HepG2 (cell line): ENCODE measurements around the gene MORC1. TPM values are rescaled to one million over a fixed set of nuclear protein-coding genes. Genes with fewer than 3 reads are reported as not detected.

ENCODE experiments used
- ATAC-seq: fragments of 200-7000 bp; cut with Tn5 transposase; 3 replicates; pipeline ENCODE4 v1.9.1; 2020; ENCODE audit warnings: mild to moderate bottlenecking, moderate library complexity
- BruUV-seq: library from RNA; stranded (reverse); fragments of 400-500 nt; replicated peaks from 2 replicates; lab custom pipeline; 2021; lab: Mats Ljungman, UMichigan
- CTCF ChIA-PET: fragments of 300-600 bp; formaldehyde crosslinking; extraction: SDS; loops from one replicate; lab custom pipeline; 2021; ENCODE audit warnings: low total read pairs, inconsistent platforms, low intra/inter-chr PET ratio; lab: Yijun Ruan, JAX
- POLR2A ChIA-PET: fragments of 350-600 bp; sonication (Branson Sonifier 250); formaldehyde crosslinking; loops from one replicate; lab custom pipeline; 2020; ENCODE audit warnings: antibody characterized with exemption, inconsistent platforms; lab: Yijun Ruan, JAX
- DNase-seq: peaks from one replicate; pipeline ENCODE4 v3.0.0-alpha.2; 2015; ENCODE audit warnings: low spot score
- FAIRE-seq: peaks from 3 replicates; lab custom pipeline; 2011; peaks lifted over from hg19 to GRCh38; lab: Jason Lieb, UNC
- H2AFZ ChIP-seq: one replicate; pipeline ENCODE4 v1.6.1; 2011; ENCODE audit warnings: low read length, inconsistent platforms
- H3K27ac ChIP-seq: fragments of 300-600 bp; 3 replicates; pipeline ENCODE4 v1.8.0; 2011; ENCODE audit warnings: mixed run types, mild to moderate bottlenecking, mixed read lengths, low read length, inconsistent platforms; ENCODE audit not compliant: insufficient read depth; ENCODE audit errors: extremely low read length
- H3K27me3 ChIP-seq, 2 experiments: fragments of 200-600 bp in 1 of 2; 2 replicates in 1 of 2; 3 replicates in 1 of 2; pipeline versions ENCODE4 v1.6.0 to v1.8.0; 2011; ENCODE audit warnings: low read length in 2 of 2, mild to moderate bottlenecking in 2 of 2, moderate library complexity in 2 of 2, inconsistent platforms in 1 of 2; ENCODE audit not compliant: insufficient read depth in 2 of 2, control insufficient read depth in 1 of 2
- H3K36me3 ChIP-seq, 2 experiments: fragments of 200-600 bp in 1 of 2; replicated peaks in 1 of 2; 2 replicates in 1 of 2; 3 replicates in 1 of 2; pipeline versions ENCODE4 v1.5.1 to v1.8.0; 2011; ENCODE audit warnings: low read length in 2 of 2, inconsistent platforms in 1 of 2; ENCODE audit not compliant: insufficient read depth in 2 of 2, control insufficient read depth in 1 of 2
- H3K4me1 ChIP-seq: 2 replicates; pipeline ENCODE4 v1.5.1; 2012; ENCODE audit warnings: low read length, inconsistent platforms; ENCODE audit not compliant: insufficient read depth
- H3K4me2 ChIP-seq: 2 replicates; pipeline ENCODE4 v1.6.0; 2011; ENCODE audit warnings: low read depth, low read length, inconsistent platforms
- H3K4me3 ChIP-seq, 3 experiments: fragments of 200-600 bp in 1 of 3; sonication (generic), shearing (Covaris generic) in 1 of 3; replicated peaks in 1 of 3; 2 replicates each; pipeline ENCODE4 v1.5.1; 2011 to 2016; ENCODE audit warnings: low read length in 3 of 3, inconsistent platforms in 2 of 3, low read depth in 2 of 3, mild to moderate bottlenecking in 2 of 3, control low read depth in 1 of 3, mixed read lengths in 1 of 3; ENCODE audit not compliant: insufficient read depth in 1 of 3
- H3K79me2 ChIP-seq: one replicate; pipeline ENCODE4 v1.6.1; 2011; ENCODE audit warnings: low read length, inconsistent platforms; ENCODE audit not compliant: insufficient read depth
- H3K9ac ChIP-seq: 2 replicates; pipeline ENCODE4 v1.6.0; 2011; ENCODE audit warnings: mild to moderate bottlenecking, low read depth, low read length, inconsistent platforms; ENCODE audit not compliant: insufficient read depth
- H3K9me3 ChIP-seq: 2 replicates; pipeline ENCODE4 v1.5.1; 2012; ENCODE audit warnings: mild to moderate bottlenecking, low read length
- H4K20me1 ChIP-seq: 2 replicates; pipeline ENCODE4 v1.6.0; 2011; ENCODE audit warnings: inconsistent platforms, mild to moderate bottlenecking, low read length, moderate library complexity; ENCODE audit not compliant: insufficient read depth
- CREB3 ChIP-seq: sonication (generic); formaldehyde crosslinking; IDR thresholded peaks from 2 replicates; pipeline ENCODE4 v1.5.0; 2020; ENCODE audit warnings: missing genetic modification reagents
- DMTF1 ChIP-seq: sonication (generic); formaldehyde crosslinking; IDR thresholded peaks from 2 replicates; pipeline ENCODE4 v1.4.0; 2020; ENCODE audit warnings: mild to moderate bottlenecking, missing genetic modification reagents
- DPF2 ChIP-seq: sonication (generic); formaldehyde crosslinking; IDR thresholded peaks from 2 replicates; pipeline ENCODE4 v1.4.0; 2020; ENCODE audit warnings: mild to moderate bottlenecking, low read depth, missing genetic modification reagents, borderline replicate concordance
- ELF1 ChIP-seq: sonication (generic); formaldehyde crosslinking; IDR thresholded peaks from 2 replicates; pipeline ENCODE4 v1.4.0; 2020; ENCODE audit warnings: missing genetic modification reagents
- GMEB1 ChIP-seq: sonication (generic); formaldehyde crosslinking; IDR thresholded peaks from 2 replicates; pipeline ENCODE4 v1.5.1; 2020; ENCODE audit warnings: missing genetic modification reagents, mild to moderate bottlenecking, borderline replicate concordance
- HDAC1 ChIP-seq: sonication (generic); formaldehyde crosslinking; IDR thresholded peaks from 2 replicates; pipeline ENCODE4 v1.5.1; 2020; ENCODE audit warnings: mild to moderate bottlenecking, missing genetic modification reagents
- KDM6A ChIP-seq: IDR thresholded peaks from 2 replicates; pipeline ENCODE4 v1.6.1; 2016; ENCODE audit warnings: low read depth
- MED8 ChIP-seq: sonication (generic); formaldehyde crosslinking; IDR thresholded peaks from 2 replicates; pipeline ENCODE4 v1.8.1; 2023; ENCODE audit warnings: mild to moderate bottlenecking, missing genetic modification reagents; ENCODE audit not compliant: insufficient replicate concordance
- MIER3 ChIP-seq: IDR thresholded peaks from 2 replicates; pipeline ENCODE4 v1.6.1; 2016; ENCODE audit warnings: missing compliant biosample characterization, borderline replicate concordance
- NKX3-1 ChIP-seq: sonication (generic); formaldehyde crosslinking; IDR thresholded peaks from 2 replicates; pipeline ENCODE4 v1.5.0; 2020; ENCODE audit warnings: missing genetic modification reagents
- RCOR2 ChIP-seq: IDR thresholded peaks from 2 replicates; pipeline ENCODE4 v1.6.1; 2016; ENCODE audit warnings: missing biosample characterization, missing genetic modification reagents
- SP4 ChIP-seq: sonication (generic); formaldehyde crosslinking; IDR thresholded peaks from 2 replicates; pipeline ENCODE4 v1.8.1; 2023; ENCODE audit warnings: mild to moderate bottlenecking, missing genetic modification reagents
- TBP ChIP-seq: sonication (generic); formaldehyde crosslinking; IDR thresholded peaks from 2 replicates; pipeline ENCODE4 v1.5.0; 2020; ENCODE audit warnings: missing genetic modification reagents
- ZFP1 ChIP-seq: IDR thresholded peaks from 2 replicates; pipeline ENCODE4 v1.6.1; 2016
- ZFP62 ChIP-seq: sonication (generic); formaldehyde crosslinking; IDR thresholded peaks from 2 replicates; pipeline ENCODE4 v1.4.0; 2020; ENCODE audit warnings: missing genetic modification reagents
- ZNF12 ChIP-seq: sonication (generic); formaldehyde crosslinking; IDR thresholded peaks from 2 replicates; pipeline ENCODE4 v1.5.0; 2020; ENCODE audit warnings: missing genetic modification reagents
- ZNF180 ChIP-seq: sonication (generic); formaldehyde crosslinking; IDR thresholded peaks from 2 replicates; pipeline ENCODE4 v1.4.0; 2020; ENCODE audit warnings: low read depth, missing genetic modification reagents, borderline replicate concordance
- ZNF30 ChIP-seq: sonication (generic); formaldehyde crosslinking; IDR thresholded peaks from 2 replicates; pipeline ENCODE4 v1.5.0; 2020; ENCODE audit warnings: mild to moderate bottlenecking, missing genetic modification reagents
- ZNF784 ChIP-seq: sonication (generic); formaldehyde crosslinking; IDR thresholded peaks from 2 replicates; pipeline ENCODE4 v1.5.1; 2020; ENCODE audit warnings: missing genetic modification reagents, mild to moderate bottlenecking, borderline replicate concordance
- ZSCAN22 ChIP-seq: sonication (generic); formaldehyde crosslinking; IDR thresholded peaks from 2 replicates; pipeline ENCODE4 v1.4.0; 2020; ENCODE audit warnings: mild to moderate bottlenecking, missing genetic modification reagents
- WGBS: methylation state at CpG from one replicate; pipeline ENCODE4 v1.1.6; 2017; ENCODE audit warnings: low lambda C conversion rate; 5-methylcytosine and 5-hydroxymethylcytosine counted together
- in situ Hi-C: cut with HindIII; loops from 2 replicates; pipeline ENCODE4 v1.10.0; 2017; ENCODE audit warnings: low pct_unique_long_range_greater_than_20kb; ENCODE audit not compliant: extremely low pct_ligation_motif_present
- intact Hi-C: fragments of 100-400 bp; cut with micrococcal nuclease; formaldehyde crosslinking; loops from one replicate; pipeline ENCODE4 v1.10.0; 2022; ENCODE audit not compliant: unreplicated experiment
- polyA plus RNA-seq, 8 experiments: library from polyadenylated mRNA; depleted of rRNA in 3 of 8; stranded (reverse) in 7 of 8; unstranded in 1 of 8; fragments of >200 nt; fragmentation: Illumina TruSeq in 4 of 8; extraction: Trizol in 4 of 8; gene quantifications; 2 replicates each; pipeline versions ENCODE4 v1.2.1 to v1.2.3, GENCODE V29; 2011 to 2016; ENCODE audit warnings: low read depth in 4 of 8, missing spikeins in 1 of 8, mixed read lengths in 1 of 8; ENCODE audit not compliant: insufficient read depth in 1 of 8
- total RNA-seq, 5 experiments: library from RNA; depleted of rRNA; stranded (reverse); fragments of >200 nt; fragmentation: Illumina TruSeq; extraction: Trizol; gene quantifications; 2 replicates each; pipeline ENCODE4 v1.2.3, GENCODE V29; 2016; ENCODE audit warnings: low read depth in 1 of 5

The MORC1 gene
- total and polyA plus RNA-seq, 2 of the 13 experiments (the other 11 are each of a cell fraction or from before 2014, with no cell fraction given): not detected

- no peak overlapping the region for H3K4me3 ChIP-seq
- DNase-seq (no peak), ATAC-seq (no peak), FAIRE-seq (no peak)
- H2AFZ ChIP-seq: no peak overlapping the region
- H3K79me2 ChIP-seq: no peaks in the 10 kb centered on the region
- no peaks in the 10 kb centered on the region for H3K4me1 ChIP-seq
- H3K27me3 ChIP-seq: no peaks in the 10 kb centered on the region
- no peak overlapping the region for H3K27ac ChIP-seq
- ChIA-PET CTCF (no interaction called here), POLR2A (no interaction called here)
- H3K9ac ChIP-seq: no peak overlapping the region
- intact Hi-C loops (no loop called here), in situ Hi-C loops (no loop called here)
- H3K9me3 ChIP-seq: no peaks in the 10 kb centered on the region
- no peaks in the 10 kb centered on the region for H4K20me1 ChIP-seq
- TF ChIP-seq ZNF180 (CRISPR knock-in tag) (no peak), ZNF12 (no peak), HDAC1 (CRISPR knock-in tag) (no peak), KDM6A (CRISPR knock-in tag) (no peak), RCOR2 (CRISPR knock-in tag) (no peak), GMEB1 (CRISPR knock-in tag) (no peak), ELF1 (CRISPR knock-in tag) (no peak), TBP (no peak), NKX3-1 (CRISPR knock-in tag) (no peak), ZNF30 (no peak), ZFP1 (CRISPR knock-in tag) (no peak), MED8 (no peak), ZNF784 (CRISPR knock-in tag) (no peak), DMTF1 (CRISPR knock-in tag) (no peak), CREB3 (no peak), ZFP62 (CRISPR knock-in tag) (no peak), MIER3 (CRISPR knock-in tag) (no peak), DPF2 (CRISPR knock-in tag) (no peak), ZSCAN22 (no peak), SP4 (no peak)
- BruUV-seq: no TSS peak
- H3K36me3 ChIP-seq: no peaks in the 10 kb centered on the region
- H3K4me2 ChIP-seq: no peak overlapping the region
- WGBS: 23% methylated on average over 1 of the region's 1 CpG
These were observed 22.8 kb downstream of the MORC1 start for GRCh38 chr3:109095166-109095565.
